Tibial nerve (tissue), 4 donors: Measurements from ENCODE around the gene SYT12.

Experiments used
- CTCF ChIP-seq, 5 experiments: fragments of 200-600 bp in 3 of 5; fragments of 450-650 bp in 2 of 5; sonication (generic) in 3 of 5; IDR thresholded peaks; one replicate each; pipeline ENCODE4 v1.5.1; 2016 to 2019; ENCODE audit warnings: antibody characterized with exemption in 5 of 5, mild to moderate bottlenecking in 3 of 5, moderate library complexity in 2 of 5
- EP300 ChIP-seq, 2 donors: sonication (generic); formaldehyde crosslinking; IDR thresholded peaks; one replicate each; pipeline ENCODE4 v1.6.1; 2017; ENCODE audit warnings: antibody characterized with exemption in 2 of 2, mild to moderate bottlenecking in 1 of 2
- POLR2A ChIP-seq, 2 donors: fragments of 450-650 bp; IDR thresholded peaks; one replicate each; pipeline ENCODE4 v1.6.1; 2017; ENCODE audit warnings: antibody characterized with exemption in 2 of 2, mild to moderate bottlenecking in 2 of 2, moderate library complexity in 2 of 2

DNA sequence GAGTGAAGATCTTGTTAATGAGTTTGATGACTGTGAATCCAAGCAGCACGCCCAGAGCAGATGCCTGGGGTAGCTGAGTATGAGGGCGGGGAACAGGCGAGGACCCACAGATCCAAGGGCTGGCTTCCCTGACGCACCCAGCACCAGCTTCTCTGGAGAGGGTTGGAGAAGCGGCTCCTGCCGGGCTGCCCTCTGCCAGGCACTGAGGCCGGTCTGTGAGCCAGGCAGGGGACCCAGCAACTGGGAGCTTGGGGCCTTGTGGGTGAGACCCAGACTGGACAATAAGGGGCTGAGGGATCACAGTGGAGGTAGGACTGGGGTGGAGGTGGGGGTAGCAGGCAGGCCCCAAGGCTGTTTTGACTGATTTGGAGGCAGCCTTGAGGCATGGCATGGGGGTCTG is 8.6 kb upstream of the SYT12 start:
- TF ChIP-seq CTCF (IDR thresholded peaks at IDR 0.05): no peak
- no peak for TF ChIP-seq POLR2A (IDR thresholded peaks at IDR 0.05)
- TF ChIP-seq EP300 (IDR thresholded peaks at IDR 0.05): no peak
